Measurements from ENCODE around the gene FBLN5.

Gene FBLN5

DNA sequence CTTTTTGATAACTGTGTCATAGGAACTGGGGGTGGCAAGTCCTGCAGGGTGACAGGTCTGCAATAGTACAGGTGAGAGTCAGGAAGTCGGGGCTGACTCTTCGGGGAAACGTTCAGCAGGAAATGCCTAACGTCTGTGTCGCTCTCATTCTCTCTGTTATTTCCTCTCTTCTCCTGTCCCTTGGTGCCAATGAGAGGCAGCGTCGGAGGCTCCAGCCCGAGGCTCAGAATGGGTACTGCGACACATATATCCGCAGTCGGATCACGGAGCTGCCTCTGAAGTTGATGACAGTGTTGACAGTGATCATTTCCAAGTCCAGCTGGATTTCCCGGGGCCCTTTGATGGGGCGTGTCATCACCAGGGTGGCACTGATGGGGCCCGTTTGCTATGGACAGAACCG is 77.5 kb downstream of the FBLN5 start:
- no peak for DNase-seq (ENCODE audit: extremely low read depth, low read depth)
- TF ChIP-seq, protein P1, sequence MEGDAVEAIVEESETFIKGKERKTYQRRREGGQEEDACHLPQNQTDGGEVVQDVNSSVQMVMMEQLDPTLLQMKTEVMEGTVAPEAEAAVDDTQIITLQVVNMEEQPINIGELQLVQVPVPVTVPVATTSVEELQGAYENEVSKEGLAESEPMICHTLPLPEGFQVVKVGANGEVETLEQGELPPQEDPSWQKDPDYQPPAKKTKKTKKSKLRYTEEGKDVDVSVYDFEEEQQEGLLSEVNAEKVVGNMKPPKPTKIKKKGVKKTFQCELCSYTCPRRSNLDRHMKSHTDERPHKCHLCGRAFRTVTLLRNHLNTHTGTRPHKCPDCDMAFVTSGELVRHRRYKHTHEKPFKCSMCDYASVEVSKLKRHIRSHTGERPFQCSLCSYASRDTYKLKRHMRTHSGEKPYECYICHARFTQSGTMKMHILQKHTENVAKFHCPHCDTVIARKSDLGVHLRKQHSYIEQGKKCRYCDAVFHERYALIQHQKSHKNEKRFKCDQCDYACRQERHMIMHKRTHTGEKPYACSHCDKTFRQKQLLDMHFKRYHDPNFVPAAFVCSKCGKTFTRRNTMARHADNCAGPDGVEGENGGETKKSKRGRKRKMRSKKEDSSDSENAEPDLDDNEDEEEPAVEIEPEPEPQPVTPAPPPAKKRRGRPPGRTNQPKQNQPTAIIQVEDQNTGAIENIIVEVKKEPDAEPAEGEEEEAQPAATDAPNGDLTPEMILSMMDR (IDR thresholded peaks at IDR 0.05; ENCODE audit: low read depth, low read length, missing control alignments): no peak
- H3K4me3 ChIP-seq (replicated peaks; ENCODE audit: low read depth, low read length): no peak overlapping the region

DNA sequence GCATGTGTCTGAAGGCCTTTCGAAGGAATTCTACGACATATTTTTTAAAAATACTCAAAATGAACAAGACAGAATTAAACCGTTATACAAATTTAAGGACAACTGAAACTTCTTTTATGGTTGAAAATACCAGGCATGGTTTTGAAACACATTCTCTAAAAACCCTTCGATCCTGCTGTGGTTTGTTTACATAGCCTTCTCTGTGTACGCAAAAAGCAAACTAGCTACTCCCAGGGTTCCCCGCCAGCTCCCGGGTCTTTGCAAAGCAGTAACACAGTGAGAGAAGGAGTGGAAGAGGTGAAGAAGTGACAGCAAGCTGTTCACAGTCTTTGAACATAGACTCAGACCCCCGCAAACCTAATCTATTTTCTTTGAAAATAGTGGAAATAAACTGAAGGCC is 77.9 kb downstream of the FBLN5 start:
- DNase-seq (ENCODE audit: extremely low read depth, low read depth): no peak
- no peak overlapping the region for H3K4me3 ChIP-seq (replicated peaks; ENCODE audit: low read depth, low read length)
- TF ChIP-seq, protein P1 (IDR thresholded peaks at IDR 0.05; ENCODE audit: low read depth, low read length, missing control alignments): no peak

DNA sequence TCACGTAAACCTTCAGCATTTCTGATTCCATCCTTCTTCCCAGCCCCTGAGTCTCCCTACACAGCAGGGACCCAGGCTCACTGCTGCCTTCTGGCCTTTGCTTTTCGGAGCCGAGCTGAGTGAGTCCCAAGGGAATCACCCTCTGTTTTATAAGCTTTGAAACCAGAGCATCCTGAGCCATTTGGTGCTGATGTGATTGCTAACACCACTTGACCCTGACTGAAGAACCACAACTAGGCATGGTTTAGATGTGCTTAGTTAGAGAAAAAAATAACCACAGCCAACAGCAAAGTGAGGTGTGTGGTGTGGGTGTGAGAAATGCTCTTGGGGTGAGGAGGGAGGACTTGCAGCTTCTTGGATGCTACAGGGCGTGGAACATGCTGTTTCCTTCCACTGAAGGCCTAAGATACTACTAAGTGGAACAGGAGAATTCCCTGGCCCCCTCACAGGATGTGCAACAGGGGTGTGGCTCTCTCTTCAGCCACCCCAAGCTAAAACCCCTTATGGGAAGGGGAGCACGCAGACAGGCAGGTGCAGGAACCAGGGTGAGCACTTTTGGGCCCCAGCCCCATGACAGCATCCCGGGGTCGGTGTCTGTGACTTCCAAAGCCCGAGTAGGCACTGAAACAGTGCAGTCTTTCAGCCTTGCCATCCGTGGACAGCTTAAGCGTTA is 80.0 kb downstream of the FBLN5 start, which contains the start of gene TC2N:
Gene TC2N, minus strand, starts transcription at position 221 of the 673 bp plus-strand sequence. CDS start 53,767 bp downstream, outside the sequence.
- TF ChIP-seq, protein P1 (IDR thresholded peaks at IDR 0.05; ENCODE audit: low read depth, low read length, missing control alignments): no peak
- DNase-seq (ENCODE audit: extremely low read depth, low read depth): no peak
- H3K4me3 ChIP-seq (replicated peaks; ENCODE audit: low read depth, low read length): no peak within 1 kb of the TSS

DNA sequence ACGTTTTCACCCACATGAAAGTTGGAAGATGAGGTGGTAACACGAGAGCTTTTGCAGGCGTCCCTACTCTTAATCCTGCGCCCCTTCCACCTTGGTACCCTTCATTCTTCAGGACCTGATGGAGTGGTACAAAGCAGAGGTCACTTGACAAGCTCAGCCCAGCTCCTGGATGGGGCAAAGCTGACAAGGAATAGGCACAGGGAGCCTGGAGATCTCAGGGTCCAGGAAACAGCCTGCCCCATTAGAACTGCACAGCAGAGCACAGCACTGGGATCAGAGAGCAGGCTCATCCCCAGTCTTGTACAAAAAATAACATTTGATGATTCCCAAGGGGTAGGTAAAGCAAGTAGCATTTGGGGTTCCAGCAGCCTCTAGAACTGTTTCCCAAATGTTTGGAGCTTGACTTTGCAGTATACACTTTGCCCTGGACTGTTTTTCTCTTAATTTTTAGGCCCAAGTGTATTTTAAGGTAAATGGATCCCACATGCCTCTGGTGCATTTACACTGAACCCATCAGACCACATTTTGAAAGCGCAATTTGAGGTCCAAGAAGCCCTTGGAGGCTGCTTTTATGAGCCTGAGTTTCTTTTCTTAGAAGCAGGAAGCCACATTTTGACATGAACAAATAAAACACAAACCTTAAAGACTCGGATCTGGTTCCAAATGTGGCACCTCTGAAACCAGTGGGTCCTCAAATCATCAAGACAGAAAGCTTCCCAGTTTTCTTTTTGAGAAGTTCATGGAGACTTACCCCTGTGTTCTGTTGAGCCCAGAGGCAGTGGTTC is 80.8 kb downstream of the FBLN5 start:
- no peak for DNase-seq (ENCODE audit: extremely low read depth, low read depth)
- TF ChIP-seq, protein P1 (IDR thresholded peaks at IDR 0.05; ENCODE audit: low read depth, low read length, missing control alignments): no peak

DNA sequence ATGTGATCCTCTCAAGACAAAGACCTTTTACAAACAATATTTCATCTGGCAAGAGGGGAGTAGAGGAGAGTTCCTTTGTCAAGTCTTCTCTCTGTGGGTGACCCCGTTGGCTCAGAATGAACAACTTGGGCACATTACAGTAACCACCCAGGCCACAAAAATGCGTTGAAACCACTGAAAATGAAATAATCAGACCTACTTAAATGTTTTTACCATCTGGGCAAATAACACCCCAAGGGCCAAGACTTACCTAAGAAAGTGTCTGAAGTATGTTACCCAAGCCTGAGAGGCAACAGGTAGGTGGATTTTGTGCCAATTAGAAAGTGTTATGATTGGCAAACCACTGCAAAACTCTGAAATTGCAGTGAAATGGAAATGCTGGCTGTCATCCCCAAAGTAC is 81.4 kb downstream of the FBLN5 start:
- TF ChIP-seq, protein P1 (IDR thresholded peaks at IDR 0.05; ENCODE audit: low read depth, low read length, missing control alignments): no peak
- no peak for DNase-seq (ENCODE audit: extremely low read depth, low read depth)
- H3K4me3 ChIP-seq (replicated peaks; ENCODE audit: low read depth, low read length): no peak overlapping the region

More for the DNA sequence above, 80.8 kb downstream of the FBLN5 start:
- H3K4me3 ChIP-seq (replicated peaks; ENCODE audit: low read depth, low read length): no peak overlapping the region

DNA sequence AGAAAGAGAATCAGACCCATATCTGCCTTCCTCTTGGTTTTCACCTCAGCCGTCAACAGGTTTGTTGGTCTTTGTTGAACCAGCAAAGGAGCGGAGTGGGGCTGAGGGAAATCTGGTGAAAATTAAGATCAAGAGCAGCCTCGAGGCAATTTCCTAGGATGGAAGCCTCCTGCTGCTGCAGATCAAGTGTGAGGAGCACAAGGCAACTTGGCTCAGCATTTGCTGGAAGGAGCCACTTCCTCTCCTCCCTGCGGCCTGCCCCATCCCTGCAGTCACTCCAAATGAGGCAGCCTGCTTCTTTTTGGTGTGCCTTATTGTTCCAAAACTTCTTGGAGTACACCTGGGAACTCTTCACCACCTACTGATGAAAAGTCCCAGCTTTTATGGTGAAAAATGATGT is 85.1 kb downstream of the FBLN5 start:
- no peak for DNase-seq (ENCODE audit: extremely low read depth, low read depth)
- TF ChIP-seq, protein P1 (IDR thresholded peaks at IDR 0.05; ENCODE audit: low read depth, low read length, missing control alignments): no peak
- H3K4me3 ChIP-seq (replicated peaks; ENCODE audit: low read depth, low read length): no peak overlapping the region
